Measurements from ENCODE around the gene TRAT1. TPM values are rescaled to one million over a fixed set of nuclear protein-coding genes. Genes with fewer than 3 reads are reported as not detected.

Gene TRAT1
- total and polyA plus RNA-seq, 2 of the 13 experiments (the other 11 are each of a cell fraction or from before 2014, with no cell fraction given) = not detected

DNA sequence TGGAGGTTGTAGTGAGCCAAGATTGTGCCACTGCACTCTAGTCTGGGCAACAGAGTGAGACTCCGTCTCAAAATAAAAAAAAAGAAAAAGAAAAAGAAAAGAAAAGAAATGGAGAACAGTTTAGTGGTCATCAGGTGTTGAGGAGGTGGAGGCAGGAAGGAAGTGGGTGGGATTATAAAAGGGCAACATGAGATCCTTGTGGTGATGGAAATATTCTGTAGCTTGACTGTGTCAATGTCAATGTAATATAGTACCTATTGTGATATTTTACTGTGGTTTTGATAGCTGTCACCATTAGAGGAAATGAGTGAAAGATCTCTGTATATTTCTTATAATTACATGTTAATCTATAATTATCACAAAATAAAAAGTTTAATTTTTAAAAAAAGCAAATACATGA is 60.8 kb downstream of the TRAT1 start:
- WGBS (ENCODE audit: low lambda C conversion rate) = 0% methylated on average over 1 of the region's 1 CpG
- Histone ChIP-seq H4K20me1 (ENCODE audit: insufficient read depth, low read length) (no peaks in the 10 kb centered on the region), H3K27ac (ENCODE audit: extremely low read length, insufficient read depth, low read length) (no peak overlapping the region), H3K27me3 (ENCODE audit: control insufficient read depth in 1 of 2, insufficient read depth in 2 of 2, low read length in 2 of 2) (no peaks in the 10 kb centered on the region), H3K4me1 (ENCODE audit: insufficient read depth, low read length) (no peaks in the 10 kb centered on the region), H3K36me3 (replicated peaks in 1 of 2; ENCODE audit: control insufficient read depth in 1 of 2, insufficient read depth in 2 of 2, low read length in 2 of 2) (no peaks in the 10 kb centered on the region), H2AFZ (ENCODE audit: low read length) (no peak overlapping the region), H3K4me2 (ENCODE audit: low read depth, low read length) (no peak overlapping the region), H3K79me2 (ENCODE audit: insufficient read depth, low read length) (no peaks in the 10 kb centered on the region), H3K4me3 (replicated peaks in 1 of 3; ENCODE audit: insufficient read depth in 1 of 3, low read depth in 2 of 3, low read length in 3 of 3) (no peak overlapping the region), H3K9me3 (ENCODE audit: low read length) (no peaks in the 10 kb centered on the region), H3K9ac (ENCODE audit: insufficient read depth, low read depth, low read length) (no peak overlapping the region)
- ChIA-PET POLR2A (no interaction called here), CTCF (ENCODE audit: low intra/inter-chr PET ratio, low total read pairs) (no interaction called here)
- no peak for DNase-seq (ENCODE audit: low spot score)
- no TSS peak for BruUV-seq (replicated peaks)
- no peak for TF ChIP-seq KMT2B (CRISPR knock-in tag; IDR thresholded peaks at IDR 0.05)
- in situ Hi-C loops (cut with HindIII; ENCODE audit: extremely low pct_ligation_motif_present, low pct_unique_long_range_greater_than_20kb) = loop anchor here (10.0 kb wide), 1 partner anchor 219 kb away; no protein-coding TSS in a partner anchor
- FAIRE-seq = no peak
- ATAC-seq = no peak
- intact Hi-C loops (cut with micrococcal nuclease; ENCODE audit: unreplicated experiment) = no loop called here

DNA sequence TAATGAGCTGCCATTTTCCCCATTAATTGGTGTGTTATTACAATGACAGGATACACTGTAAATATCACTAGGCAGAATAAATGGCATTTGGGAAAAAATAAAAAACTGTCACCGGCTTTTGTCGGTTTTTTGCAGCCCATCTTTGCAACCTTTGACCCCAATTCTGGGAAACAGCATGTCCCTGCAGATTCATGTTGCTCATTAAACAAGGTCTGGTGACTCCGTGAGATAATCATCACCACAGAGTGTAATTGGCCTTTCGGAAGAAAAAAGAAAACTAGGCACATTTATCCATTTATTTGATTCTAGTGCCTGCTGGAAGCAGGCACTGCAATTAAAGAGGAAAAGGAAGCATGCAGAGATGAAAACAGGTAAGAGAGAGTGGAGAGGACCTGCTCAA is 64.5 kb downstream of the TRAT1 start:
- WGBS (ENCODE audit: low lambda C conversion rate) = 13% methylated on average over 4 of the region's 4 CpGs
- TF ChIP-seq TOPORS (CRISPR knock-in tag; IDR thresholded peaks at IDR 0.05) (no peak), MYNN (CRISPR knock-in tag; IDR thresholded peaks at IDR 0.05; ENCODE audit: low read depth) (no peak), ZNF75D (CRISPR knock-in tag; IDR thresholded peaks at IDR 0.05; ENCODE audit: borderline replicate concordance) (no peak), ZSCAN29 (CRISPR knock-in tag; conservative IDR thresholded peaks at IDR 0.05) (no peak), ZFYVE20 (CRISPR knock-in tag; IDR thresholded peaks at IDR 0.05; ENCODE audit: borderline replicate concordance, low read depth) (no peak)
- H3K4me3 ChIP-seq (replicated peaks in 1 of 3; ENCODE audit: insufficient read depth in 1 of 3, low read depth in 2 of 3, low read length in 3 of 3) = no peak overlapping the region
- no peak overlapping the region for H3K4me2 ChIP-seq (ENCODE audit: low read depth, low read length)
- no peak overlapping the region for H2AFZ ChIP-seq (ENCODE audit: low read length)
- no peaks in the 10 kb centered on the region for H3K79me2 ChIP-seq (ENCODE audit: insufficient read depth, low read length)
- CTCF ChIA-PET (ENCODE audit: low intra/inter-chr PET ratio, low total read pairs) = no interaction called here
- no peaks in the 10 kb centered on the region for H3K9me3 ChIP-seq (ENCODE audit: low read length)
- no peaks in the 10 kb centered on the region for H3K36me3 ChIP-seq (replicated peaks in 1 of 2; ENCODE audit: control insufficient read depth in 1 of 2, insufficient read depth in 2 of 2, low read length in 2 of 2)
- no TSS peak for BruUV-seq (replicated peaks)
- no peaks in the 10 kb centered on the region for H3K4me1 ChIP-seq (ENCODE audit: insufficient read depth, low read length)
- no peak overlapping the region for H3K9ac ChIP-seq (ENCODE audit: insufficient read depth, low read depth, low read length)
- intact Hi-C loops (cut with micrococcal nuclease; ENCODE audit: unreplicated experiment) = no loop called here
- no peaks in the 10 kb centered on the region for H3K27me3 ChIP-seq (ENCODE audit: control insufficient read depth in 1 of 2, insufficient read depth in 2 of 2, low read length in 2 of 2)
- ATAC-seq (no peak), DNase-seq (ENCODE audit: low spot score) (no peak), FAIRE-seq (no peak)
- no peak overlapping the region for H3K27ac ChIP-seq (ENCODE audit: extremely low read length, insufficient read depth, low read length)
- no peaks in the 10 kb centered on the region for H4K20me1 ChIP-seq (ENCODE audit: insufficient read depth, low read length)
- in situ Hi-C loops (cut with HindIII; ENCODE audit: extremely low pct_ligation_motif_present, low pct_unique_long_range_greater_than_20kb) = loop anchor here (10.0 kb wide), 1 partner anchor 222 kb away; no protein-coding TSS in a partner anchor
- POLR2A ChIA-PET = no interaction called here
